ENCODE results near the gene NUCKS1. TPM values are rescaled to one million over a fixed set of nuclear protein-coding genes. Genes with fewer than 3 reads are reported as not detected.
A peak's percentile ranks its signal among the peaks of the same experiment; 100 is the strongest.

NUCKS1 gene
- total RNA-seq, 1 experiment from 2014 or later: 319 TPM

DNA sequence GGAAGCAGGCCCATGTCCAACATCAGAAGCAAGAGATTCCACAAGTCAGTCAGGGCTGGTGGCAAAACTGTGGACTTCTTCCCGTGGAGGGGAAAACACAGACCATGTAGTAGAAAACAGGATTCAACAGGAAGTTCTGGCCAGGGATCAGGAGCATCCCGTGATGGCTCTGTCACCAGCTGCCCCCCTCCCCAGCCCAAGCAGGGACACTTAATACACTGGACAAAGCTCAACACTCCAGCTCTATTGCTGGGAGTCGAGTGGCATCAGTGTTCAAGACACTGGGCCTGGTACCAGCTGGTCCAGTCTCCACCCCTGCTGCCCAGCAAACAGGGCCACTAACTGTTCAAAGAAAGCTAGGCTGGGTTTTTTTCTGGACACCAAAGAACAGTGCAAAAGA is 73.4 kb downstream of the NUCKS1 start:
- intact Hi-C loops (cut with micrococcal nuclease; ENCODE audit: unreplicated experiment): no loop called here
- TF ChIP-seq EZH2 (IDR thresholded peaks at IDR 0.05; ENCODE audit: low read depth): no peak
- TF ChIP-seq, protein P1, sequence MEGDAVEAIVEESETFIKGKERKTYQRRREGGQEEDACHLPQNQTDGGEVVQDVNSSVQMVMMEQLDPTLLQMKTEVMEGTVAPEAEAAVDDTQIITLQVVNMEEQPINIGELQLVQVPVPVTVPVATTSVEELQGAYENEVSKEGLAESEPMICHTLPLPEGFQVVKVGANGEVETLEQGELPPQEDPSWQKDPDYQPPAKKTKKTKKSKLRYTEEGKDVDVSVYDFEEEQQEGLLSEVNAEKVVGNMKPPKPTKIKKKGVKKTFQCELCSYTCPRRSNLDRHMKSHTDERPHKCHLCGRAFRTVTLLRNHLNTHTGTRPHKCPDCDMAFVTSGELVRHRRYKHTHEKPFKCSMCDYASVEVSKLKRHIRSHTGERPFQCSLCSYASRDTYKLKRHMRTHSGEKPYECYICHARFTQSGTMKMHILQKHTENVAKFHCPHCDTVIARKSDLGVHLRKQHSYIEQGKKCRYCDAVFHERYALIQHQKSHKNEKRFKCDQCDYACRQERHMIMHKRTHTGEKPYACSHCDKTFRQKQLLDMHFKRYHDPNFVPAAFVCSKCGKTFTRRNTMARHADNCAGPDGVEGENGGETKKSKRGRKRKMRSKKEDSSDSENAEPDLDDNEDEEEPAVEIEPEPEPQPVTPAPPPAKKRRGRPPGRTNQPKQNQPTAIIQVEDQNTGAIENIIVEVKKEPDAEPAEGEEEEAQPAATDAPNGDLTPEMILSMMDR (conservative IDR thresholded peaks at IDR 0.05): no peak
- ChIA-PET POLR2A (ENCODE audit: unreplicated experiment) (no interaction called here), CTCF (no interaction called here)
- peaks cover 76% of the 10 kb centered on the region for H3K79me2 ChIP-seq (ENCODE audit: low read depth)
- no peak overlapping the region for H2AFZ ChIP-seq
- no peaks in the 10 kb centered on the region; the same call in 1 of the 2 replicates for H4K20me1 ChIP-seq (ENCODE audit: insufficient read depth)
- no peak overlapping the region for H3K4me3 ChIP-seq
- H3K4me2 ChIP-seq: 0 out of 2 replicates have a peak overlapping the region, but pooled peaks have one; percentile 4
- DNase-seq: no peak
- H3F3A ChIP-seq (ENCODE audit: insufficient read depth, low read depth): peaks cover 37% of the 10 kb centered on the region
- H3K4me1 ChIP-seq (replicated peaks; ENCODE audit: insufficient read depth): peaks cover 54% of the 10 kb centered on the region
- H3K9me3 ChIP-seq (ENCODE audit: insufficient read depth, low read depth): no peaks in the 10 kb centered on the region
- no peaks in the 10 kb centered on the region for H3K9me2 ChIP-seq (ENCODE audit: insufficient read depth)
- no peaks in the 10 kb centered on the region; the same call in 1 of the 2 replicates for H3K36me3 ChIP-seq (ENCODE audit: low read depth)
- no peak overlapping the region for H3K27ac ChIP-seq
- H3K27me3 ChIP-seq (ENCODE audit: insufficient read depth, low read depth): no peaks in the 10 kb centered on the region
- BruUV-seq (replicated peaks): no TSS peak

DNA sequence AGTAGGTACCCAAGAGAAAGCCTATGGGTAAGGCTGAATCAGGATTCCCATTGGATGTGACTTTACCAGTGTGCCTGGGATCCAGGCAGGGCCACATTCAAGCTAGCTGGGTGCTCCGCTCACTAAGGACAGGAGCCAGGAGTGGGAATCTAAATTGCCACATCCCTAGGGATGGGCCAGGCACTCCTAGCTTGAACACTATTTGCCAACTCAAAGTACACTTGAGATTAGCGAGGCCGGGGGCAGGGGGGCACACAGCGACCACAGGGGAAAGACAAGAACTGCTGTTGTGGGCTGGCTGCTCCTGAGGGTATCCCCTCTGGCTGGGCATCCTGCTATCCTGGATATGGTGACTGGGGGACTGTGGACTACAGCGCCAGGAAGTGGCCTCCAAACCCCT is 74.0 kb downstream of the NUCKS1 start:
- peaks cover 36% of the 10 kb centered on the region for H3F3A ChIP-seq (ENCODE audit: insufficient read depth, low read depth)
- intact Hi-C loops (cut with micrococcal nuclease; ENCODE audit: unreplicated experiment): no loop called here
- TF ChIP-seq, protein P1 (conservative IDR thresholded peaks at IDR 0.05): no peak
- H3K4me1 ChIP-seq (replicated peaks; ENCODE audit: insufficient read depth): peaks cover 54% of the 10 kb centered on the region
- DNase-seq: no peak
- no peak overlapping the region for H3K4me3 ChIP-seq
- H3K27ac ChIP-seq: no peak overlapping the region
- H2AFZ ChIP-seq: no peak overlapping the region
- no TSS peak for BruUV-seq (replicated peaks)
- no peaks in the 10 kb centered on the region for H3K9me2 ChIP-seq (ENCODE audit: insufficient read depth)
- H3K79me2 ChIP-seq (ENCODE audit: low read depth): peaks cover 82% of the 10 kb centered on the region
- no peaks in the 10 kb centered on the region; the same call in 1 of the 2 replicates for H4K20me1 ChIP-seq (ENCODE audit: insufficient read depth)
- H3K27me3 ChIP-seq (ENCODE audit: insufficient read depth, low read depth): no peaks in the 10 kb centered on the region
- H3K4me2 ChIP-seq: 0 out of 2 replicates have a peak overlapping the region, but pooled peaks have one; percentile 4
- POLR2A ChIA-PET (ENCODE audit: unreplicated experiment): no interaction called here
- H3K36me3 ChIP-seq (ENCODE audit: low read depth): no peaks in the 10 kb centered on the region; the same call in 1 of the 2 replicates
- no peaks in the 10 kb centered on the region for H3K9me3 ChIP-seq (ENCODE audit: insufficient read depth, low read depth)
- CTCF ChIA-PET: no interaction called here

DNA sequence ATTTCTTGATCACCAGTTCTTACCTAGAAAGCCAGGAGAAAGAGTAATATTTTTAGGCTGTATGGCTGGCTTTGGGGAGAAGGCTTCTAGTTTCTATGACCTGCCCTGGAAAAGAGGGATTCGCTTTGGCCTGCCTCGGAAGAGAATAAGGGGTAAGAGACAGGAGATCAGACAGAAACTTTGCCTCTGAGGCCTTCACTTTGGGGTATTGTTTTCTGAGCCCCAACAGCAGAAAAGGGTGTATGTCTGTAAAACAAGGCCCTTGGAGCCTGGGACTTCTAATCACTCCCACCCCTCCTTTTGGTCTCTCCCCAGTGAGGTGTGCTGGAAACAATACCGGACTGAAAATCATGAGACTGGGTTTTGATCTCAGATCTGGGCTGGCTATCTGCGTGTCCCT is 74.7 kb downstream of the NUCKS1 start:
- DNase-seq: no peak
- no peak overlapping the region for H2AFZ ChIP-seq
- no peaks in the 10 kb centered on the region; the same call in 1 of the 2 replicates for H3K36me3 ChIP-seq (ENCODE audit: low read depth)
- H3K79me2 ChIP-seq (ENCODE audit: low read depth): peaks cover 89% of the 10 kb centered on the region
- no peaks in the 10 kb centered on the region; the same call in 1 of the 2 replicates for H4K20me1 ChIP-seq (ENCODE audit: insufficient read depth)
- H3K4me3 ChIP-seq: no peak overlapping the region
- peaks cover 56% of the 10 kb centered on the region for H3K4me1 ChIP-seq (replicated peaks; ENCODE audit: insufficient read depth)
- no peaks in the 10 kb centered on the region for H3K9me2 ChIP-seq (ENCODE audit: insufficient read depth)
- peaks cover 31% of the 10 kb centered on the region for H3F3A ChIP-seq (ENCODE audit: insufficient read depth, low read depth)
- CTCF ChIA-PET: no interaction called here
- no peaks in the 10 kb centered on the region for H3K9me3 ChIP-seq (ENCODE audit: insufficient read depth, low read depth)
- H3K27ac ChIP-seq: no peak overlapping the region
- no peaks in the 10 kb centered on the region for H3K27me3 ChIP-seq (ENCODE audit: insufficient read depth, low read depth)
- intact Hi-C loops (cut with micrococcal nuclease; ENCODE audit: unreplicated experiment): no loop called here
- POLR2A ChIA-PET (ENCODE audit: unreplicated experiment): no interaction called here
- TF ChIP-seq EZH2 (IDR thresholded peaks at IDR 0.05; ENCODE audit: low read depth): no peak
- TF ChIP-seq, protein P1 (conservative IDR thresholded peaks at IDR 0.05): no peak
- no peak overlapping the region for H3K4me2 ChIP-seq
- no TSS peak for BruUV-seq (replicated peaks)

Measured in PC-9 (cell line).